Ascending aorta (tissue), 2 donors: Measurements from ENCODE around the gene SLC24A3. TPM values are rescaled to one million over a fixed set of nuclear protein-coding genes. Genes with fewer than 3 reads are reported as not detected.

Experiments used
- DNase-seq, 2 donors: peaks; one replicate each; pipeline ENCODE4 v3.0.0-alpha.2; 2019; ENCODE audit warnings: low spot score in 2 of 2
- H3K27ac ChIP-seq, 2 donors: fragments of 200-600 bp; sonication (generic); one replicate each; pipeline ENCODE4 v1.5.1; 2016 to 2017; ENCODE audit warnings: mild to moderate bottlenecking in 1 of 2
- H3K27me3 ChIP-seq: fragments of 200-600 bp; sonication (generic); one replicate; pipeline ENCODE4 v1.5.1; 2017
- H3K36me3 ChIP-seq, 2 donors: fragments of 200-600 bp; sonication (generic); one replicate each; pipeline ENCODE4 v1.5.1; 2016
- H3K4me1 ChIP-seq, 2 donors: fragments of 200-600 bp; sonication (generic); one replicate each; pipeline ENCODE4 v1.5.1; 2016 to 2017; ENCODE audit warnings: mild to moderate bottlenecking in 1 of 2
- H3K4me3 ChIP-seq, 2 donors: fragments of 200-600 bp; sonication (generic); one replicate each; pipeline ENCODE4 v1.5.1; 2016 to 2017; ENCODE audit warnings: mild to moderate bottlenecking in 1 of 2
- H3K9me3 ChIP-seq, 2 donors: fragments of 200-600 bp; sonication (generic); one replicate each; pipeline ENCODE4 v1.5.1; 2016
- CTCF ChIP-seq, 3 experiments: fragments of 200-600 bp in 2 of 3; fragments of 450-650 bp in 1 of 3; sonication (generic) in 2 of 3; IDR thresholded peaks; one replicate each; pipeline ENCODE4 v1.5.1; 2016 to 2019; ENCODE audit warnings: antibody characterized with exemption in 3 of 3, mild to moderate bottlenecking in 1 of 3, moderate library complexity in 1 of 3
- intact Hi-C: fragments of 100-400 bp; cut with DNase I; formaldehyde crosslinking; loops from one replicate; pipeline ENCODE4 v1.15.1; 2023
- total RNA-seq: library from RNA; depleted of rRNA; stranded (reverse); fragments of >200 nt; gene quantifications from one replicate; pipeline ENCODE4 v1.1.0, GENCODE V29; 2016

The SLC24A3 gene
- total RNA-seq, 1 donor from 2014 or later, result 12.9 TPM

- Histone ChIP-seq H3K4me1 (no peaks in the 10 kb centered on the region), H3K27ac (no peak overlapping the region), H3K9me3 (no peaks in the 10 kb centered on the region), H3K27me3 (no peaks in the 10 kb centered on the region), H3K36me3 (no peaks in the 10 kb centered on the region), H3K4me3 (no peak overlapping the region)
- TF ChIP-seq CTCF (IDR thresholded peaks at IDR 0.05), result no peak
- DNase-seq, result no peak
- intact Hi-C loops, result no loop called here
Observed at GRCh38 chr20:19317237-19318069, 105.0 kb downstream of the SLC24A3 start.

DNA sequence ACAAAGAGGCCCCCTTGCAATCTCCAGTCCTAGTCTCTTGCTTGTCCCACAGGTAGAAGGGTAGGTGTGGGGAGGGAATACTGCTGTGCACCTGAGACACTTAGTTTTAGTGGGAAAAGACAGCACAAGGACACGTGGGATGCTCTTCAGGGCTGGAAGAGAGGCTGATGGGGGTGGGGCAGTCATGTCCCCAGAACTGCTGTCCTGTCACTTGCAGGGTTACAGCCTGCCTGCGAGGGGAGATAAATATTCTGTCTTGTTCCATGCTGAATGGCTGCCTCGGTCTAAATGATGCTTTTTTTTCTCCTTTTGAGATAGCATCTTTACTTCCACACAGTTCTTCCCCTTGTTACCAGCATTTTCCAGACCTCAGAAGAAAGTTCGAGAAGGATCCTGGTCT, 106.2 kb downstream of the SLC24A3 start:
- no peaks in the 10 kb centered on the region for H3K4me1 ChIP-seq
- no peak overlapping the region for H3K27ac ChIP-seq
- no peaks in the 10 kb centered on the region for H3K9me3 ChIP-seq
- no peaks in the 10 kb centered on the region for H3K36me3 ChIP-seq
- TF ChIP-seq CTCF (IDR thresholded peaks at IDR 0.05), result no peak
- H3K4me3 ChIP-seq, result no peak overlapping the region
- intact Hi-C loops, result no loop called here
- DNase-seq, result no peak
- H3K27me3 ChIP-seq, result no peaks in the 10 kb centered on the region

GRCh38 chr20:19320005-19320404, 107.6 kb downstream of the SLC24A3 start:
- no peak for DNase-seq
- H3K9me3 ChIP-seq, result no peaks in the 10 kb centered on the region
- TF ChIP-seq CTCF (IDR thresholded peaks at IDR 0.05), result no peak
- intact Hi-C loops, result no loop called here
- H3K36me3 ChIP-seq, result no peaks in the 10 kb centered on the region
- no peak overlapping the region for H3K27ac ChIP-seq
- no peak overlapping the region for H3K4me3 ChIP-seq
- no peaks in the 10 kb centered on the region for H3K27me3 ChIP-seq
- H3K4me1 ChIP-seq, result no peaks in the 10 kb centered on the region

DNA sequence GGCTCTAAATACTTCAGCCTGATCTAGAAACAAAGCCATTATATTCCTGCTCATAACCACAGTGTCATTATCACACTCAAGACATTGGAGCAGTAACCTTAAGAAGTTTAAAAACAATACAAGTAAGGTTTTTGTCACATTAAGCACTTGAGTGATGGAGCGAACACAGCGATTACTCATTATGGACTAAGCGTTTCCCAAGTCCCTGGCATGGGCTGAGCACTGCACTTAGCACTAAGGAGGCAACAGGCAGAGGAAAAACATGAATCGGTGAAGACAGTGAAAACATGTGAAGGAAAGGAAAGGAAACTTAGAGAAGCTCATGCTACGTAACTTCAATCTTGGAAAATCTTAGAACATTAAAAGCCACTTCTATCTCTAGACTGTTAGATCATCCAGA, 108.7 kb downstream of the SLC24A3 start:
- intact Hi-C loops, result no loop called here
- Histone ChIP-seq H3K27ac (no peak overlapping the region), H3K9me3 (no peaks in the 10 kb centered on the region), H3K27me3 (no peaks in the 10 kb centered on the region), H3K4me3 (no peak overlapping the region), H3K4me1 (no peaks in the 10 kb centered on the region), H3K36me3 (no peaks in the 10 kb centered on the region)
- no peak for DNase-seq
- TF ChIP-seq CTCF (IDR thresholded peaks at IDR 0.05), result no peak

GRCh38 chr20:19322061-19322985, 109.9 kb downstream of the SLC24A3 start:
- no peak for DNase-seq
- Histone ChIP-seq H3K27me3 (no peaks in the 10 kb centered on the region), H3K36me3 (no peaks in the 10 kb centered on the region), H3K4me3 (no peak overlapping the region), H3K9me3 (no peaks in the 10 kb centered on the region), H3K27ac (no peak overlapping the region), H3K4me1 (no peaks in the 10 kb centered on the region)
- intact Hi-C loops, result no loop called here
- no peak for TF ChIP-seq CTCF (IDR thresholded peaks at IDR 0.05)
